Activated naive CD8-positive, alpha-beta T cell treated with anti-CD3 and anti-CD28 coated beads, Interleukin-2, amount 50 U/mL, for 16 hours (primary cell): ENCODE results near the gene SVEP1.
"Not testable (repeated sequence)": the region's sequence is repeated elsewhere in the genome, so short reads cannot be mapped to it uniquely, and the experiment has no call there.

ENCODE experiments used
- DNase-seq: peaks from one replicate; pipeline ENCODE4 v3.0.0-alpha.2; 2020; ENCODE audit warnings: low read depth, low spot score

SVEP1 gene

DNA sequence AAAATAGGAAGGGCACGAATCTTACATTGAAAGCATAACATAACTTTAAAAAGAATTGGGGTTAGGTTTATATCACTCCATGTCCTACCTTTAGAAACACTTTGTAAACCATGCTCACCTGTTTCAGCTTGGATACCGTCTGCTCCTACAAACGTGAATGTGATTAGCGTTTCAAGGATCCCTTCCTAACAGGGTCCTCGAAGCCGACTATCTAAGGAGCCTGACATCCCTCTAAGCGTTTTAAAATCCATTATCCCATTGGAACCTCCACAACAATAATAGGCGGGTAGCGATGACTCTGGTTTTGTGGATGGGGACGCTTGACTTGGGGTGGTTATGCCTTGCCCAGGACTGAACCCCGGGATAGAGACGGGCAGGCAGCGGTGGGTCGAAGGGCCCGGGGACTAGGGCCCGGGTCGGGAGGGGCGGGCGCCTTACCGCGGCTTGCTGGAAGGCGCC lies 937 bp downstream of the SVEP1 start:
- DNase-seq: no peak

DNA sequence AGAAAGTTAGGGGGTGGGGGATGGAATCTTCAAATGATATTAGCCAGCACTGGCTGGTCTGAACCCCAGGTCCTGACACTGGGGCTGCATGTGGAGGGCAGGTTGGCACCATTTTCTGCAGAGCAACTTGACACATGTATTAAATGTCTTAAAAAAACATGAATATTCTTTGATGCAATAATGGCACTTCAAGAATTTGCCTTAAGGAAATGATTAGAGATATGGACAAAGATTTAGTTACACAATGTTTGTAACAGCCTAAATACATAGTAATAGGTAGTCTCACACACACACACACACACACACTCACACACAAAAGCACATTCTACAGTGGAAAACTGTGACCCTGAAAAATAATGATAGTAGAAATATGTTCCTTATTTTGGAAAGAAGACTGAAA lies 3.6 kb downstream of the SVEP1 start:
- DNase-seq: no peak

DNA sequence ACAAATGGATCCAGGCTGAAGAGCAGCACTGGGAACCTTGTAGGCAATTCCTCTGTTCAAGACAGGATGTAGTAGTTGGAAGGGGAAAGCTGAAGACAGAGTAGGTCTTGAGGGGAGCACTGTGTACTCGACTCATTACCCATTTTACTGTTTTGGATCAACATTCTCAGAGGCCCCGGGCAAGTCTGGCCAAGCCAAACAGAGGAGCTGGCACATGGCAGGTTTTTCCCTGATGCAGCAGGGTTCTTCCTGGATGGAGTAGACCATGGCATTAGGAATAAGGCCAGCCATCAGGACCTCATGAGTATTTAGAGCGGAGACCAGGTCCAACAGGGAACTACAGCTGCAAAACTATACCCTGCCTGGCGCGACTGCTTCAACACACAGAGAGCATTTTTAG lies 4.4 kb downstream of the SVEP1 start:
- DNase-seq: no peak

DNA sequence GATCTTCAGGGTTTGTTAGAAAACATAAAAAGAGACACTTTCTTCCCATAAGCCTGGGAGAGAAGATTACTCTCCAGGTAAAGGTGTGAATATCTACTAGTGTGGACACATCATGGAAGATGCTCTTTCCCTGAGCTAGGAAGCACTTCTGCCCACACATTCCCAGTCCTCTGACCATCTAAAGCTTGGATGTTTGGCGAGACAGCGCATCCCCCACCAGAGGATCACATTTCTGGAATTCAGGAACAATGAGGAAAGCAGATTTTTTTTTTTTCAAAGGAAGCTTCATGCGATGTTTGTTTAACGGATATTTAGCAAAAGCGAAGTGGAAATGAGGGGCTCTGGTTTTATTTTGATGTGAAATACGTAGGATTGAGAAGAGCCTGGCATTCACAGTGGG lies 6.2 kb downstream of the SVEP1 start:
- no peak for DNase-seq

DNA sequence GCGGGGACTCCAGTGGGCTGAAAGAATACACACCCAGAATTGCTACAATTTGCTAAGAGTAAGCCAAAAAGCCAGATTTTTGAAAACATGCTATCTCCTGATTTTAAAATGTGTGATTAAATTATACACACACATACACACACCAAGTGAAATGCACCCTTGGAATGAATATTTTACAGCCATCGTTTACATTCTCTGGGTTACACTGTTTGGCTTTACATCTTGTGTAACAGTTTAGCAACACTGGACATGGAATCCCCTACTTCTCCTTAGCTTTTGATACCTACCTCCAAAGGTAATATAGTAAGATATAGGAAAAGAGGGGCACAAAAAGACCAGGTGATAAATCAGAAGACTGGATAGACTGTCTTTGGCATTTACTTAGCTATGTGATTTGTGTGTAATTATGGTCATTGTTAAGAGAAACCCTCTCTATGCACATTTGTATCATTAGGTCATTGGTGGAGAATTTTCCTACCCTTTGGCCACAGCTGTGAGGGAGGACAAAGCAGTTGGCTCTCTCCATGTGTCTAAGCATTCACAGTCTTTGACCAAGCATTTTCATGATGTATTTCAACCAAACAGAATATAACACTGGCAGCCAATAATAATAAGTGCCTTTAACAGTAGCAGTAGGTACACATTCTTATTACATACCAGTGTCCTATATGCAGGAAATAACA lies 7.6 kb downstream of the SVEP1 start:
- no peak for DNase-seq

DNA sequence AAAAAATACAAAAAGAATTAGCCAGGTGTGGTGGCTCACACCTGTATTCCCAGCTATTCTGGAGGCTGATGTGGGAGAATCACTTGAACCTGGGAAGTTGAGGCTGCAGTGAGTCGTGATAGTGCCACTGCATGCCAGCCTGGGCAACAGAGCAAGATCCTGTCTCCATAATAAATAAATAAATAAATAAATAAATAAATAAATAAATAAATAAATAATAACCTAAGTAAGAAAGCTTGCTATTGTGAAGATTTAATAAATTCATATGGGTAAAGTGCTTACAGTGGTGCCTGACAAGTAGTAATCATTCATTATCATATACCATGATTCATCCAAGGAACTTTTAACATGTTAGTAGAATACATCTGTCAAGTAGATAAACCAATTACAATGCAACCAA lies 13.4 kb downstream of the SVEP1 start:
- no peak for DNase-seq

DNA sequence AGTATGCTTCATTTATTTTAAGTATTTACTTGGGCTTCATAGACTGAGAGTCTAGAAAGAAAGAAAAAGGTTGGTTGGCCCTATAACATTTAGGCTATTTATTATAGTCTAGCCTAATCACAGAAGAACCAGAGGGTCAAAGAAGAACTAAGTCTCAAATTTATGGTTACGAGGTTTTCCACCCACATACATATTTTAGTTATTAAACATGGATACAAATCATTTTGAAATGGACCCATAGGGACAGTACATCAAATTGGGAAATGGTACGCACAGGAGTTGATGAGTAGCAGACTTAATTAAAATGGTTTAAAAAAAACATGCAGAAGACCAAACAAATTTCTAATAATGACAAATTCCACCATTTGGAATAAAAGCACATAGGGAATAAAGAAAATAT lies 17.7 kb downstream of the SVEP1 start:
- no peak for DNase-seq

DNA sequence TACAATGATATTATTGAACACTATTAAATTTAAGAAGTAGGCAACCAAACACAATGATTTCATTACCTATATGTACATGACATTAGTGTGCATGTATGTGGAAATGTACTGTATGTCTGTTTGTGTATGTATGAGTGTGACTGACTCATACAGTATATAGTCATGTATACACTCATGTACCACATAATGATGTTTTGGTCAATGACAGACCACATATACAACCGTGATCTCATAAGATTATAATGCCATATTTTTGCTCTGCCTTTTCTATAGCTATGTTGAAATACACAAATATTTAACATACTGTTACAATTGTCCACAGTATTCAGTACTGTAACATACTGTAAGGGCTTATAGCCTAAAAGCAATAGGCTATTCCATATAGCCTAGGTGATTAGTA lies 19.7 kb downstream of the SVEP1 start:
- no peak for DNase-seq

DNA sequence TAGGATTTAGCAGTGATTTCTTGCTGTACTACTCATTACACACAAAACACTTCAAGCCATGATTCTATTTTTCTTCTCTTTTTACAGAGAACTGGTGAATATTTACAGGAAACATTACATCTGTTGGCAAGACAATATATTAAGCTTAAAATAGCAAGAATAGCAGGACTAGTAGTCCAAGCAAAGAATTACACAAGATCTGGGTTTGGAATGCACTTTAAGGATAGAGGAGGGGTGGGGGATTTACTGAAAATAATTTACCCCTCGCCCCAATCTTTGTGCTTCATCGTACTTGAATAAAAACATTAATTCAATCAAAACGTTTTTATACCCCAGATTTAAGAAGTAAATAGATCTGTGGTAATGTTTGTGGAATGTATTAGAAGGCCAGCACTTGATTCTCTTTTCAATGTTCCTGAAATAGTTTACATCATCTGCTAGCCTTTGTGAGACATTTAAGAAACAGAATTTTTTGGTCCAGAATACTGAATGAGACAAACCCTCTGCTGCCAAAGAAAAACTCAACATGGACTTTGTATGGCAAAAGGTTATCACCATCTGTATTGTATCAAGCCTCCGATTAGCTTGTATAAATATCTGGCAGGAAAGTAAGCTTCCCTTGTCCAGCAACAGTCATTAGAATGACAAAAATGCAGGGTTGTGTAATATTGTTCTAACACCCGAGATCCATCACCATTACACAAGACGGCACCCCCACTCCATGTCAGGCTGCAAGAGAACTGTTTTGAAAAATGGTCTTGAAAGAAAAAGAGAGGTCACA lies 23.8 kb downstream of the SVEP1 start:
- no peak for DNase-seq

DNA sequence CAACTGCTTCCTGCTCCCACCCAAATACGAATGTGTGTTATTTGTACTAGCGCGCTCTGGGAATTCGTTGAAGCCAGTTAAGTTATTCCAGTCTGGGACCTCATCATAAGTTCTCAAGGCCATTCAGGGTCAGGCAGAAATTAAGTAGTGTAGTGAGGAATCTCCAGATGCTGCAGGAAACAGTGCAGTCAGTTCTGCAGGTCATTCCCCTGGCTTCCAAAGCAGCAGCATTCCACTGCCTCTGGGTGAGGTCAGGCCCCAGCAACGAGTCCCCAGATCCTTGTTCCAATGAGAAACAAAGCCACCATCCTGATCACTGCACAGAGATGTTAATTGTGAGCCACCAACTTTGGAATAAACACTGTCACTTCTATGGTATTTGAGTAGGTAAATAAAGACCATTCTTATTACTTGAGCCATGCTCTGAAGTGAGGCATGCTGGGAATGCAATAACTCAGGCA lies 33.1 kb downstream of the SVEP1 start:
- no peak for DNase-seq

DNA sequence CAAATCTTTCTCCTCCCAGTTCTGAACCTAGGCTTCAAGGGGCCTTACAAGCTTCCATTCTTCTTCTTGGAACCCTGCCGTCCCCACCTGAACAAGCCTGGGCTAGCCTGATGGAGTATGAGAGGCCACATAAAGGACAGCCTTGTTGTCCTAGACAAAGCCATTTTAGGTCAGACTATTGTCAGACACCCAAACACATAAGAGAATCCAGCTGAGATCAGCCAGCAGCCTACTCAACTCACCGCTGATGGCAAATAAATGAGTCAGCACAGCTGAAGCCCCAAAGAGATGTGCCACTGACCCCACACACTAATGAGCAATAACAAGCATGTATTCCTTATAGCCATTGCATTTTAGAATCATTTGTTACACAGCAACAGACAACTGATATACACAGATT lies 33.8 kb downstream of the SVEP1 start:
- no peak for DNase-seq

DNA sequence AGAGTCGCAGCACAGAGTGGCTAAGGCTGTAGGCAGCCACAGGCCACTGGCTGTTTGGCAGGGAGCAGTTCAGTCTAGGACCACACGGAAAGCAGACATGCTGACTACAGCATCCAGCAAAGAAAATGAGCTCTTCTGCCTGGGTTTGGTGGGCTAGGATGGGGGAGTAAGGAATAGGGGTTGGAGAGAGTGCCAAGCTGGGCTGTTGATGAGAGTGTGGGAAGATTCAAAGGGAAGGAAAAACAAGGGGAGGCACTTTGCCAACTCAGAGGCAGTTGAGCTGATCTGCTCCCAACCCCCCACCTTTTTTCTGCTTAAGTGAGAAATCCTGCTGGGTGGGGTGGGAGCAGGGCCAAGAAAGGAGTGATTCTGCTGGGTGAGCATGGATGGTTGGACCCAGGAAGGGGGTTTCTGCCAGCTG lies 35.9 kb downstream of the SVEP1 start:
- no peak for DNase-seq

DNA sequence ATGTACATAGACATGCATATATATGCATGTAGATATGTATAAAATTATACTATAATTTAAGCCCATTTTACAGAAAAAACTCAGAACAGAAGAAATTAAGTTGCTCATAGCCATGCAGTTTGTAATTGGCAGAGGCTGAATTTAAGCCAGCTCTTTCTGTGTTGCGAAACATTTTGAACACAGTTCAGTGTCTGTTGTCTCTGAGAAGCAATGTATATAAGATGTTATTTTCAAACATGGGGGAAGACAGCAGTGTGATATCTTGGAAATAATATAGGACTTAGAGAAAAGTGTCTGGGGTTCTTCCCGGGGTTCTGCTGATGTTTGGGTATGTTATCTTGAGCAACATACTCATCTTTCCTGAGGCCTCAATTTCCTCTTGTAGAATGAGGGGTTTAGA lies 37.6 kb downstream of the SVEP1 start:
- DNase-seq: no peak

DNA sequence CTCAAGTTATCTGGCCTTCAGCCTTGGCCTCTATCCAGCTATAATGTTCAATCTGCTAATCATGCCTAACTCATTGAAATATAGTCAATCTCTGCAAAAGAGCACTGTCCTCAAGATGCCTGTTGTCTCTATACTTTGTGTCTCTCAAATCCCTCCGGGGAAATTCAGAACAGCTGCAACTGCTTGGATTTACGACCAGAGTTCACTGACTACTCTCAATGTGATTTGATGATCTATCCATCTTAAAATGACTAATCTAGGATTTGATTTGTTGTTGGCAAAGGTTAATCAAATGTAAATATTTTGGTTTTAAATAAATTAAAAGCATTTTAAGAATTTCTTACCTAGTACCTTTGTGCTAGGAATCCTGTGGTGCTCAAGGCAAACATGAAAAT lies 40.9 kb downstream of the SVEP1 start:
- DNase-seq: no peak

DNA sequence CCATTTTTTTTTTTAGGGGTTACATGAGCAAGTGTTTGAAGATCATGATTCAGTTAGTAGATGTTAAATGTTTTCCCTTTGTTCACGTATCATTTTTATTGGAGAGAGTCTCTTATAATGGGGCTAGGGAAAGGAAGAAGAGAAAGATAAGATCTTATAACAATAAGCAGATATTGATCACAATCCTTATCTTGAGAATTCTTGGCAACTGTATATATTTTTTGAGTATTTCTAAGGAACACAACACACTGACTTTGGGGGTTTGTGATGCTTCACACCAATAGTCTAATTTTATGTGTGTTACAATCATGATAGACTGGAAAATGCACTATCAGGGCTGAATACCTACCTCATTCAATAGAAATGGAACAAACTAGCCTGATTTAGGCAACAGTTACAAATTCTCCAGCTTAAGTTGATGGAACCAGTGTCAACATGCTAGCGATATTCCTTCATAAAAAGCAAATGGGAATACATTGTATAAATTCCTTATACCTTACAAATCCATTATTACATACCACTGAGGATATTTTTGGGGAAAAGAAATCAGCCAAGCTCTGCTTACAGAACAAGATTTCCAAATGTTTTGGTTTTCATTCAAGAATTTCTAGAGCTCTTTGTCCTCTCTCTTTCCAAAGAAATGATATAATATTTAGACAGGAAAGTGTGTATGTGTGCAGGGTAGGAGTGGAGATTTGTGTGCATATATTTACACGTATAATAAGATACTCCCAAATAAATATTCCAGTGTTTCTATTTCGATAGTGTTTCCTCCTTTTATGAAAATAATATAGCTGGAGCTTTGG lies 41.5 kb downstream of the SVEP1 start:
- DNase-seq: no peak

DNA sequence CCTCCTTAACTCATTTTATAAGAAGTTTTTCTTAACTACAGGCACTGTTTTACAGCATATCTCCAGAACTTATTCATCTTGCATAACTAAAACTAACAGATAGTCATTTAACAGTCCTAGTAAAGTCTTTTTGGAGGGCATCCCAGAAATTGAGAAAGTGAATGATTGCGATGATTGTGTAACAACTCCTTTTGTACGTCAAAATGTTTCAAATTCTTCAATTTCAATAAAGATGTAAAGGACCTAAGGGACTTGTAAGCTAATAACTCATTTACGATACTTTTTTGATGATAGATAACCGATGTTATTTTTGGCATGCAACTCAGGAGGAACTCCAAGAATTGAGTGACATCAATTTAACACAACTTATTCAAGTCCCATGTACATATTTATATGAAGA lies 42.7 kb downstream of the SVEP1 start:
- DNase-seq: no peak

DNA sequence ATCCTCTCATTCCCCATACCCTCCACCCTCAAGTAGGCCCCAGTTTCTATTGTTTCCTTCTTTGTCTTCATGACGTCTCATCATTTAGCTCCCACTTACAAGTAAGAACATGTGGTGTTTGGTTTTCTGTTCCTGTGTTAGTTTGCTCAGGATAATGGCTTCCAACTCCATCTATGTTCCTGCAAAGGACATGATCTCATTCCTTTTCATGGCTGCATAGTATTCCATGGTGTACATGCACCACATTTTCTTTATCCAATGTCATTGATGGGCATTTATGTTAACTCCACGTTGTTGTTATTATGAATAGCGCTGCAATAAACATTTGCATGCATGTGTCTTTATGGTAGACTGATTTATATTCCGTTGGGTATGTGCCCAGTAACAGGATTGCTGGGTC lies 45.4 kb downstream of the SVEP1 start:
- not testable (repeated sequence) for DNase-seq

DNA sequence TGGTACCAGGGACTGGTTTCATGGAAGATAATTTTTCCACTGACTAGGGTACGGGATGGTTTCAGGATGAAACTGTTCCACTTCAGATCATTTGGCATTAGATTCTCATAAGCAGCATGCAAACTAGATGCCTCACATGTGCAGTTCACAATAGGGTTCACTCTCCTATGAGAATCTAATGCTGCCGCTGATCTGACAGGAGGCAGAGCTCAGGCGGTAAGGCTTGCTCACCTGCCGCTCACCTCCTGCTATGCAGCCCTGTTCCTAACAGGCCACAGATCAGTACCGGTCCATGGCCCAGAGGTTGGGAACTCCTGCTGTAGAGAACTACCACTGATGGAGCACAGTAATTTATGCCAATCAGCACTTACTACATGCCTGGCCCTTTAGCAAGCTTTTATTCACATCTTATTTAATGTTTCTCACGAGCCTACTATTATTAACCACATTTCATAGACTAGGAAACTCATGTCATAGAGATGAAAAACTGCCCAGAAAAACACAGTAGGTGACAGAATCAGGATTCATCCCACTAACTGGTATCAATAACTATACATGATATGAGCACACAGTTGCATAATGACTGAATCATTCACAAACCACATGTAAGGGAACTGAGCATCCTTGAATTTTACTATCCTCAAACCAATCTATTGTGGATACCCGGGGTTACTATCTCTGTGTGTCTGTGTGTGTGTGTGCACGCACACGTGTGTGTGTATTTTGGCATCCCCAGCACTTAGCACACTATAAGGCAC lies 46.5 kb downstream of the SVEP1 start:
- DNase-seq: no peak

DNA sequence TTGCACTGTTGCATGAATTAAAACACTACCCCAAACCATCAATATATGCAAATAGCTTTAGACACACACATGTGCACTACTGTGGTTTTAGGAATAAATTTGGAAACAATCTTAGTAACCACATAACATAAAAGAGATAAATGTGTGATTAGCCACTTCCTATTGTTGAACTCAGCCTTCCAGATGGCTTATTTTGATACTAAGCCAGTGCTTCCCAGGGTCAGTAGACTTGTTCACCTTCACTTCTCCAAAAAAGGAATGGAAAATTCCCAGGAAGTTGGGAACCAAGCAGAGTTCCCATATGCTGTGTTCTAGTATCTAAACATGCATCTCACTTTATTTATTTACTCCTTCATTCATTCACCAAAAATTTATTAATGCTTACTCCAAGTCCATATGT lies 47.8 kb downstream of the SVEP1 start:
- DNase-seq: no peak

DNA sequence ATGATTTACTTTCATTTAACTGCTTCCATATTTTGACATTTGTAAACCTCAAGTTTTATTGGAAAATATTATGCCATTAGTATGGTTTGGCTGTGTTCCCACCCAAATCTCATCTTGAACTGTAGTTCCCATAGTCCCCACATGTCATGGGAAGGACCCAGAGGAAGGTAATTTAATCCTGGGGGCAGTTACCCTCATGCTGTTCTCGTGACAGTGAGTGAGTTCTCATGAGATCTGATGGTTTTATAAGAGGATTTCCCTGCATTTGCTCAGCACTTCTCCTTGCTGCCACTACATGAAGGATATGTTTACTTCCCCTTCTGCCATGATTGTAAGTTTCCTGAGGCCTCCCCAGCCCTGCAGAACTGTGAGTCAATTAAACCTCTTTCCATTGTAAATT lies 48.3 kb downstream of the SVEP1 start:
- DNase-seq: not testable (repeated sequence)

DNA sequence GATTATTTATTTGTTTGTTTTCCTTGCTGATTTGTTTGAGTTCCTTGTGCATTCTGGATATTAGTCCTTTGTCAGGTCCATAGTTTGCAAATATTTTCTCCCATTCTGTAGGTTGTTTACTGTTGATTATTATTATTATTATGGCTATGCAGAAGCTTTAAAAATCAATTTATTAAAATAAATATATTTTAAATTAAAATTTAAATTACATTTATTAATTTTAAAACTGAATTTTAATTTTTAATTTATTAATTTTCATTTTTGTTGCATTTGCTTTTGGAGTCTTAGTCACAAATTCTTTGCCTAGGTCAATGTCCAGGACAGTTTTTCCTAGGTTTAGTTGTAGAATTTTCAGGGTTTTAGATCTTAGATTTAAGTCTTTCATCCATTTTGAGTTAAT lies 50.9 kb downstream of the SVEP1 start:
- DNase-seq: no peak

DNA sequence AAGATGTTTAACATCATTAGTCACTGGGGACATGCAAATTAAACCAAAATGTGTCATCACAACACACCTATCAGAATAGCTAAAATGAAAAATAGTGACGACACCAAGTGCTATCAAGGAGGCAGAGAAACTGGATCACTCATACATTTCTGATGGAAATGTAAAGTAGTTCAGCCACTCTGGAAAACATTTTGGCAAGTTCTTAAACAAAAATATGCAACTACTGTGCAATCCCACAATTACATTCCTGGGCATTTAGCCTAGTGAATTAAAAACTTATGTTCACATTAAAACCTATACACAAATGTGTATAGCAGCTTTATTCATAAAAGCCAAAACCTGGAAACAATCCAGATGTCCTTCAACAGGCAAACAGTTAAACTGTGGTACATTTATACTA lies 53.1 kb downstream of the SVEP1 start:
- no peak for DNase-seq
